GM12864 (cell line): Measurements from ENCODE around the gene CPNE6.

ENCODE experiments used
- DNase-seq: peaks from one replicate; pipeline ENCODE4 v3.0.0-alpha.2; 2011; ENCODE audit warnings: low read depth
- H3K4me3 ChIP-seq: 2 replicates; pipeline ENCODE4 v1.5.1; 2011; ENCODE audit warnings: mild to moderate bottlenecking, low read depth, low read length, control low read depth
- TF ChIP-seq, protein P1 (sequence below): IDR thresholded peaks from 2 replicates; pipeline ENCODE4 v1.5.1; 2011; ENCODE audit warnings: low read depth, mild to moderate bottlenecking, moderate library complexity, low read length, control low read depth, inconsistent platforms; ENCODE audit errors: missing control alignments

CPNE6 gene

GRCh38 chr14:24060984-24061913 lies 10.1 kb upstream of the CPNE6 start:
- TF ChIP-seq, protein P1, sequence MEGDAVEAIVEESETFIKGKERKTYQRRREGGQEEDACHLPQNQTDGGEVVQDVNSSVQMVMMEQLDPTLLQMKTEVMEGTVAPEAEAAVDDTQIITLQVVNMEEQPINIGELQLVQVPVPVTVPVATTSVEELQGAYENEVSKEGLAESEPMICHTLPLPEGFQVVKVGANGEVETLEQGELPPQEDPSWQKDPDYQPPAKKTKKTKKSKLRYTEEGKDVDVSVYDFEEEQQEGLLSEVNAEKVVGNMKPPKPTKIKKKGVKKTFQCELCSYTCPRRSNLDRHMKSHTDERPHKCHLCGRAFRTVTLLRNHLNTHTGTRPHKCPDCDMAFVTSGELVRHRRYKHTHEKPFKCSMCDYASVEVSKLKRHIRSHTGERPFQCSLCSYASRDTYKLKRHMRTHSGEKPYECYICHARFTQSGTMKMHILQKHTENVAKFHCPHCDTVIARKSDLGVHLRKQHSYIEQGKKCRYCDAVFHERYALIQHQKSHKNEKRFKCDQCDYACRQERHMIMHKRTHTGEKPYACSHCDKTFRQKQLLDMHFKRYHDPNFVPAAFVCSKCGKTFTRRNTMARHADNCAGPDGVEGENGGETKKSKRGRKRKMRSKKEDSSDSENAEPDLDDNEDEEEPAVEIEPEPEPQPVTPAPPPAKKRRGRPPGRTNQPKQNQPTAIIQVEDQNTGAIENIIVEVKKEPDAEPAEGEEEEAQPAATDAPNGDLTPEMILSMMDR, result no peak
- H3K4me3 ChIP-seq, result no peak overlapping the region
- no peak for DNase-seq

GRCh38 chr14:24062216-24062980 lies 9.0 kb upstream of the CPNE6 start:
- TF ChIP-seq, protein P1, result no peak
- no peak for DNase-seq
- H3K4me3 ChIP-seq, result no peak overlapping the region

GRCh38 chr14:24063263-24063836 lies 8.0 kb upstream of the CPNE6 start:
- TF ChIP-seq, protein P1, result no peak
- no peak overlapping the region for H3K4me3 ChIP-seq
- no peak for DNase-seq

- TF ChIP-seq, protein P1, result no peak
- DNase-seq, result no peak
- no peak overlapping the region for H3K4me3 ChIP-seq
These were observed 7.1 kb upstream of the CPNE6 start for GRCh38 chr14:24064091-24064795.

- no peak for DNase-seq
- TF ChIP-seq, protein P1, result no peak
- no peak overlapping the region for H3K4me3 ChIP-seq
These were observed 6.5 kb upstream of the CPNE6 start for GRCh38 chr14:24064856-24065255.

DNA sequence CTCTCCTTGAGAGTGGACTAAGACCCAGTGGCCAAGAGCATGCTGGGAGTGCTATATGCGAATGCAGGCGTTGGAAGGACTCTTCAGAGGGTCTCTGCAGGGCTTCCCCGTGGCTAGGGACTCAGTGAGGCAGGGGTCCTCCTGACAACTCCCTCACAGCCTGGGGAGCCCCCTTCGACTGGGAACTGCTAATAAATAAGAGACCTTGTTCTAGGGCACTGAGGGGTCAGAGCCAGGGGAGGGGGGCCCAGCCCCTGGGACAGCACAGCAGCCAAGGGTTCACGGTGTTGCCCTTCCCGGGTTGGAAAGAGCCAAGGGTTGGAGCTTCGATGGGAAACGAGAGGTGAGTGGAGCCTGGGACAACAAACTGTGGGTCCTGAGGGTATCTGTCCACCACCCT lies 6.0 kb upstream of the CPNE6 start:
- H3K4me3 ChIP-seq, result no peak overlapping the region
- TF ChIP-seq, protein P1, result no peak
- no peak for DNase-seq
